NT2/D1 (cell line): ENCODE measurements around the gene CNPY1.

Experiments
- DNase-seq: peaks from one replicate; pipeline ENCODE4 v3.0.0-alpha.2; 2011; ENCODE audit warnings: low read depth, low spot score
- H3K27me3 ChIP-seq: 2 replicates; pipeline ENCODE4 v1.6.0; 2011; ENCODE audit warnings: mild to moderate bottlenecking; ENCODE audit not compliant: insufficient read length, insufficient read depth
- H3K36me3 ChIP-seq: 2 replicates; pipeline ENCODE4 v1.6.1; 2011; ENCODE audit warnings: mild to moderate bottlenecking, low read length, mixed read lengths; ENCODE audit not compliant: insufficient read depth, insufficient read length
- H3K4me1 ChIP-seq: 2 replicates; pipeline ENCODE4 v1.5.1; 2011; ENCODE audit not compliant: insufficient read depth, insufficient read length
- H3K4me3 ChIP-seq: 2 replicates; pipeline ENCODE4 v1.5.1; 2011; ENCODE audit warnings: low read depth; ENCODE audit not compliant: insufficient read length
- H3K9ac ChIP-seq: 2 replicates; pipeline ENCODE4 v1.6.0; 2011; ENCODE audit warnings: low read depth; ENCODE audit not compliant: insufficient read length
- H3K9me3 ChIP-seq: 2 replicates; pipeline ENCODE4 v1.5.1; 2011; ENCODE audit warnings: mild to moderate bottlenecking, low read length; ENCODE audit not compliant: insufficient read depth
- SUZ12 ChIP-seq: IDR thresholded peaks from 2 replicates; pipeline ENCODE4 v1.6.1; 2011; ENCODE audit not compliant: insufficient read length, insufficient read depth; ENCODE audit errors: extremely low read depth
- YY1 ChIP-seq: IDR thresholded peaks from 2 replicates; pipeline ENCODE4 v1.6.1; 2011; ENCODE audit not compliant: insufficient read length, insufficient read depth
- ZNF274 ChIP-seq: IDR thresholded peaks from 2 replicates; pipeline ENCODE4 v1.6.1; 2011; ENCODE audit warnings: mild to moderate bottlenecking, low read depth, low read length

Gene CNPY1

DNA sequence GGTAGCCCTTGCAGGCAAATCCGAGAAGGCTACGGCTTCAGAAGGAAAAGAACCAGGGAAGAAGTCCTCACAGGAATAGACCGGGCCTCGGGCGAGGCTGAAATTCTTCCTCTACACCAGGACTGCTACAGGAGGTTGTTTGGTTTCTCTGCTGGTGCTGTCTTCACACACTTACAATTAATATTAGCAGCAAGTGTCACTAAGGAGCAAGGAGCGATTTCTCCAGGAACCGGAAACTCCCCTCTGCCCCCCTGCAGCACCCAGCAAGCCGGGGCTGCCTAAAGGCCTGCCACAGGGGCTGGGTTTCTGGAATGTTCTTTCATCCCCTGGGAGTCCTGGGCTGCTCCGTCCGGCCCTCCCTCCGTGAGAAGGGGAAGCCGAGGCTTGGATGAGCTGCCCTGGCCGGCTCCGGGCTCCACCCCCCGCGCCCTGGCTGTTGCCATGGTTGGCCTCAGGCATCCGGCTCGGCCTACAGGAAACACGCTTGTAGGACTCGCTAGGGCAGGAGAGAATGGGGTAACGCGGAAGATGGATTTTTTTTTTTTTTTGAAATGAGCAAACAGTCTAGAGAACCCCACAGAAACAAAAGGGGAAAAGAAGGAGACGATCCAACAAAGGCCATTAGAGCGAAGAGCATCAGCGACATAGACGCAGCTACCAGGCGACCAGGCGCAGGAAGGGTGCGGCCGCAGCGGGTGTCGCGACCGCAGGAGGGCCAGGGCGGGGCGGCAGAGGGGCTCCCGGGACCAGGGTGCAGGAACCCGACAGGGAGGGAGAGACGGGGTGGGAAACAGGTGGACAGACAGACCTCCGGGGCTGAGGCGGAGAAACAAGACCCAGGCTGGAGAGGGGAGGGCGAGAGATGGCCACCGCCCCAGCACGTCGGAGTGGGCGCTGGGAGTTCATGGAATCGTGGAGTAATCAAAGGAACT lies 55.4 kb downstream of the CNPY1 start:
- Histone ChIP-seq H3K9me3 (no peaks in the 10 kb centered on the region), H3K9ac (peak overlapping the region; percentile 50), H3K27me3 (peaks cover 67% of the 10 kb centered on the region), H3K36me3 (no peaks in the 10 kb centered on the region), H3K4me1 (peaks cover 7% of the 10 kb centered on the region), H3K4me3 (peak overlapping the region; percentile 21)
- no peak for DNase-seq
- no peak for TF ChIP-seq SUZ12
- no peak for TF ChIP-seq ZNF274
- TF ChIP-seq YY1, result no peak

DNA sequence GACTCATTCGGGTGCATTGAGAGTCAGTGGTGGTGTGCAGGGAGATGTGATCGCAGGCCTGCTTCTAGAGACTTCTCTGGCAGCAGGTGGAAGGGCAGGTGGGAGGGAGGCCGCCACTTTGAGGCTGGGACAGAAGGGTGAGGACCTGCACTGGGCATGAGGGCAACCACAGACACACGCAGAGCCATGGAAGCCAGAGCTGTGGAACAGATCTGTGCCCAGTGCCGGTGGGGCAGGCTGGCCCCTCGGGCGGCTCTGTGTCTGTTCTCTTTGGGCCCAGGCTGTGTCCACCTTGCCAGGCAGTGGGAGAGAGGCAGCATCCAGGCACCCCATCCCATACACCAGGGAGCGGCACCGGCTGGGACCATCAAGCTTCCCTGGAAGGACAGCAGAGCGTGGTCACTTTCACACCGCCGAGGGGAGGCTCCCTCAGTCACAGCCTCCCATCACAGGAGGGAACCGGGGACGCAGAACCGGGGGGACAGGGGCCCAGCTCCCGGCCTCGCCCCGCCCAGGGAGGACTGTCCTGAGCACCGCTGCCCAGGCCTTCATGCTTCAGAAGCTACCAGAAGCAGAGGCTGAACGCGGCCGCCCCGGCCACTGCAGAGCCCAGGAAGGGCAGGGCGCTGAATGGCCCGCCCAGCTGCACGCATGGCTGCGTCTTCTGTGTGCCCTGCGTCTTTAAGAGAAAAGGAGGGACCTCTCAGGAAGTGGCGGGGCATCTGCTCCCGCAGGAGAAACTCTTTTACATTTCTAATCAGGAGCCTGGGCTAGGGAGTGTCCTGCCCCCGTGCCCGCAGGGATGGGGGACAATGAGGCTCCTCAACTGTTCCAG lies 56.3 kb downstream of the CNPY1 start:
- DNase-seq, result no peak
- peaks cover 75% of the 10 kb centered on the region for H3K27me3 ChIP-seq
- no peaks in the 10 kb centered on the region for H3K9me3 ChIP-seq
- H3K4me1 ChIP-seq, result peaks cover 7% of the 10 kb centered on the region
- TF ChIP-seq YY1 (no peak), ZNF274 (no peak), SUZ12 (no peak)
- no peak overlapping the region for H3K4me3 ChIP-seq
- no peaks in the 10 kb centered on the region for H3K36me3 ChIP-seq
- peak overlapping the region; percentile 50 for H3K9ac ChIP-seq

DNA sequence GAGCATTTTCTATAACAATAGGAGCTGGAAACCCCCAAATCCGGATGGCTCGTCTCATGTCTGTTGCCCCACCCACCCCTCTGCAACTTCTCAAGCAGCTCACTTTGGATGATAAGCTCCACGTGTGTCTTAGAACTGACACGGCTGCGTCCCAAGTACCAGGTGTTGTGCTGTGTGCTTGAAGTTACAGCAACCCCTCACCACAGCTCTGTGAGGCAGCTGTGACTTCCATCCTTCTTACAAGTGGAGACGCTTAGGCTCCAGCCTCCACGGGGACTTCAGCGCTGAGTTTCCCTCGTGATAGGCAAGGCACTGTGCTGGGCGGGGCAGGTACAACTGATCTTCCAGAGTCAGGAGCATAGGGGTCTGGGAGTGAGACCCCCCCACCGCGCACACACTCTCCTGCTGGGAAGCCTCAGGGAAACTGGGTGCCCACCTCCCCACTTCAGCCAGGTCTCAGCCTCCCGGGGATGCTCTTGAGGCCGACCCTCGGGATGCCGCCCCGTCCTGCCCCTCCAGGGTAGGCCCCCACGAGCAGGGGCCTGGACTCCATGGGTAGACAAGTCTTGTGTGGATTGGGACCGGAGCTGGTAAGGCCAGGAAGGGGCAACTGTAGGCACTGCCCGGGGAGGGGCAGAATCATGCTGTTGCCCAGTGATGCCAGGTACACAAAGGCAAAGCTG lies 57.1 kb downstream of the CNPY1 start:
- H3K27me3 ChIP-seq, result peaks cover 83% of the 10 kb centered on the region
- H3K36me3 ChIP-seq, result no peaks in the 10 kb centered on the region
- peaks cover 9% of the 10 kb centered on the region for H3K4me1 ChIP-seq
- H3K4me3 ChIP-seq, result no peak overlapping the region
- DNase-seq, result no peak
- H3K9me3 ChIP-seq, result no peaks in the 10 kb centered on the region
- TF ChIP-seq YY1, result no peak
- no peak for TF ChIP-seq SUZ12
- no peak for TF ChIP-seq ZNF274
- H3K9ac ChIP-seq, result no peak overlapping the region

DNA sequence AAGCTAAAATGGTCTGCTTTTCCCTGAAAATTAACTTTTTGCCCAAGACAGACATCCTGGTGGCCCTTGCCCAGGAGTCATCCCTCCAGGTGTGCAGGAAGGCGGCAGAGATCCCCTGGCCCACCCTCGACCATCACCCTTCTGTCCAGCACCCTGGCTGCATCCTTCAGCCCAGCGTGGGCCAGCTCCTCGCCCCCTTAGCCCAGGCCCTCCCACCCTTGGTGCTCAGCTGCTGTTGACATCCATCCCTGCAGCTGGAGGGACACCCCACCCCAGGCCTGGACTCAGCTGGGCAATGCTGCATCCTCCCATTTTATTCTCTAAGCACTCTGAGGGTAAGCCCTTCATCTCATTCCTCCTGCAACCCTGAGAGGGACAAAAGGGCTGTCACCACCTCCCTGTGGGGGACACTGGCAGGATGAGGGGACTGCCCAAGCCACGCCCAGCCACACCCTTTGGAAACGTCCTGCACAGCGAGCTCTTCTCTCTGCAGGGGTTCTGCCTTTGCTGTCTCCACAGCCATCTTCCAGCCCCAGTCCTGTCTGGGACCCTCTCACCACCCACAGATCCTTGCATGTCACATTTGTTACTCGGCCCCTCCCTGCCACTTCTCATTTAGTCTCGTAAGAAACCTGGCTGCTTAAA lies 57.8 kb downstream of the CNPY1 start:
- Histone ChIP-seq H3K4me1 (peaks cover 13% of the 10 kb centered on the region), H3K27me3 (peaks cover 90% of the 10 kb centered on the region), H3K36me3 (no peaks in the 10 kb centered on the region), H3K4me3 (no peak overlapping the region), H3K9me3 (no peaks in the 10 kb centered on the region), H3K9ac (no peak overlapping the region)
- TF ChIP-seq SUZ12, result no peak
- DNase-seq, result no peak

DNA sequence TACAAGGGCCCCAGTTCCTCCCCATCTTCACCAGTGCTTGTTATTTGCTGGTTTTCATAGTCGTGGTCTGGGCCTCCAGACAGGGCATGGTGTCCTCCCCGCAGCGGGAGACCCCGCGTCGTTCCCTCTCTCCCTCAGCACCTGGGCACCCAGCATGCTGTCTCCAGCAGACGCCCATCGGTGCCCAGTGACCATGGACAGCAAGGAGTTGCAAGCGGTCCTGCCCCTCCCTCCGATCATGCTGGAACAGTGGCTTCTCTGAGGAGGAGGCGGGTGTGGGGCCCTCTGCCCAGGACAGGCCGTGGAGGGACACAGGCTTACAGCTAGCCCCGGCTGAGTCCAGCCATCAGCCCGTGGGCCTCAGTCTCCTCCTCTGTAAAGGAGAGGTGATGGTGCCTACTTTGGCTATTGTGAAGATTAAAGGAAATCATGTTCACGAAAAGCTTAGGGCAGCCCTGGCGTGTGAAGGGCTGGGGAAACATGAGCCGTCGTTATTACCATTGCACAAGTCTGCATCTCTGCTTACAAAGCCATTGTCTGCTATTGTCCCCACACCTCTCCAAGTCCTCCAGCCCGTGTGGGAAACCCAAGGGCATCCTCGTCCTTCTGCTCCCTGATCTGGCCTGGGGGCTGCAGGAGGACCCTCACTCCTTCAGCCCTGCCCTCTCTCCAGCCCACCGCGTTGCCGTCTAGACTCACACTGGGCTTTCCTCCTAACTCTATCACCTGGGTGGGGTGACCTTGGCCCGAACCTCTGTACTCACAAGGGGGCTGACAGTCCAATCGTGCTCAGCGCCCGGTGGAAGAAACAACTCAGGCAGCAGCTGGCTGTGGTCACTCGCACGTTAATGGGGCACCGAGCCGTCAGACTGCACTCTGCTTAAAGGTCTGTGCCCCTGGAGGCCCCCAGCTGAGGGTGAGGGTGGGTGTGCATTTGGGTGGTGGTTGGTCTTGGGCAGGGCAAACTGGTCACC lies 58.6 kb downstream of the CNPY1 start:
- Histone ChIP-seq H3K27me3 (peaks cover 94% of the 10 kb centered on the region), H3K36me3 (no peaks in the 10 kb centered on the region), H3K4me3 (no peak overlapping the region), H3K4me1 (peaks cover 15% of the 10 kb centered on the region), H3K9ac (no peak overlapping the region), H3K9me3 (no peaks in the 10 kb centered on the region)
- TF ChIP-seq ZNF274 (no peak), YY1 (no peak), SUZ12 (no peak)
- DNase-seq, result no peak
